GM10266 (cell line): ENCODE results near the gene ZNF761.
"Not testable (repeated sequence)": the region's sequence is repeated elsewhere in the genome, so short reads cannot be mapped to it uniquely, and the experiment has no call there.

Experiments
- DNase-seq: peaks from one replicate; pipeline ENCODE4 v3.0.0; 2012; ENCODE audit errors: extremely low spot score
- TF ChIP-seq, protein P1 (sequence below): IDR thresholded peaks from 2 replicates; pipeline ENCODE4 v1.5.1; 2012; ENCODE audit warnings: mild to moderate bottlenecking, low read depth; ENCODE audit not compliant: control insufficient read depth, insufficient read depth; ENCODE audit errors: missing control alignments

The ZNF761 gene

DNA sequence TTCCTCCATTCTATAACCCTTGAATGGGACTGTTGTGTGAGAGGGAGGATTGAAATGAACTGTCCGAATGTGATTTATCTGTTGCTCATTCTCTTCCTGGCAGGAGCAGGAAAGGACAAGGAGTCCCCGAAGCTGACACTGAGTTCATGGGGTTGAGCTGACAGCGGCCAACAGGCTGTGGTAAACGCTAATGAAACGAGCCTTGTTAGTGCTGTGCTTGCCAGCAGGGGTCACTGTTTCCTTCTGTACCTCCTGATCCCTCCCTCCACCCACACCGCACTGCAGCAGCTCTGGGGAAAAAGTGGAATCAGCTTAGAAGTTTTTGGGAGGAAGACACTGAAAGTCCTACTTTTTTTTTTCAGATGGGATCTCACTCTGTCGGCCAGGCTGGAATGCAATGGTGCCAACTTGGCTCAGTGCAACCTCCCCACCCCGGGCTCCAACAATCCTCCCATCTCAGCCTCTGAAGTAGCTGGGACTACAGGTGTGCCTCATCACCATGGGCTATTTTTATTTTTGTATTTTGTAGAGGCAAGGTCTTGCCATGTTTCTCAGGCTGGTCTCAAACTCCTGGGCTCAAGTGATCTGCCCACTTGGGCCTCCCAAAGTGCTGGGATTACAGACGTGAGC is 6.7 kb upstream of the ZNF761 start:
- DNase-seq, result peak; percentile 24

DNA sequence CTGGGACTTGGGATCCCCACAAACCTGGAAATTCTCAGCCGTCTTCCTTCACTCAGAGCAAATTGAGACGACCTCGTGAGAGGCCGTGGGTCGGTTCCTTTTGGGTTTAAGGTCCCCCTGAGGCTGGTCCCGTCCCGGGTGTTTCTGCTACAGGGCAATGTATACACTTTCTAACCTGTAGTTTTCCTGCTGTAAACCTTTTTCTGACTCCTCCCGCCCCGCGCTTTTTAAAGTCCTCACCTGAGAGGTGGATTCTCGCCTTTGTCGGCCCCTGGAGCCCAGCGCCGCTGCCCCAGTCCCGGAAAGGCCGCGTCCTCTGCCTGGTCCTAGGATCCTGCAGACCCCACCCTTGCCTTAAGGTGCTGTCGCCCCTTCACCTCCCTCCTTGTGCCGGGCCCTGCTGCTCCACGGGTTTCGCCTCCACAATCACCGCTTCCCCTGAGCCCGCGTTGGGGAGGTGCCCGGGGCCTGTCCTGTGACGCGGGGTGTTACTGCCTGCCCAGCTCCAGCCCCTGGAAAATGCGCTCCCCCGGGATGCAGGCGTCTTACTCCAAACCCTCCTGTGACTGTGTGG is 391 bp downstream of the ZNF761 start:
- TF ChIP-seq, protein P1, sequence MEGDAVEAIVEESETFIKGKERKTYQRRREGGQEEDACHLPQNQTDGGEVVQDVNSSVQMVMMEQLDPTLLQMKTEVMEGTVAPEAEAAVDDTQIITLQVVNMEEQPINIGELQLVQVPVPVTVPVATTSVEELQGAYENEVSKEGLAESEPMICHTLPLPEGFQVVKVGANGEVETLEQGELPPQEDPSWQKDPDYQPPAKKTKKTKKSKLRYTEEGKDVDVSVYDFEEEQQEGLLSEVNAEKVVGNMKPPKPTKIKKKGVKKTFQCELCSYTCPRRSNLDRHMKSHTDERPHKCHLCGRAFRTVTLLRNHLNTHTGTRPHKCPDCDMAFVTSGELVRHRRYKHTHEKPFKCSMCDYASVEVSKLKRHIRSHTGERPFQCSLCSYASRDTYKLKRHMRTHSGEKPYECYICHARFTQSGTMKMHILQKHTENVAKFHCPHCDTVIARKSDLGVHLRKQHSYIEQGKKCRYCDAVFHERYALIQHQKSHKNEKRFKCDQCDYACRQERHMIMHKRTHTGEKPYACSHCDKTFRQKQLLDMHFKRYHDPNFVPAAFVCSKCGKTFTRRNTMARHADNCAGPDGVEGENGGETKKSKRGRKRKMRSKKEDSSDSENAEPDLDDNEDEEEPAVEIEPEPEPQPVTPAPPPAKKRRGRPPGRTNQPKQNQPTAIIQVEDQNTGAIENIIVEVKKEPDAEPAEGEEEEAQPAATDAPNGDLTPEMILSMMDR, result no peak
- no peak for DNase-seq

More for the DNA sequence above, 6.7 kb upstream of the ZNF761 start:
- TF ChIP-seq, protein P1, result peak; percentile 57

DNA sequence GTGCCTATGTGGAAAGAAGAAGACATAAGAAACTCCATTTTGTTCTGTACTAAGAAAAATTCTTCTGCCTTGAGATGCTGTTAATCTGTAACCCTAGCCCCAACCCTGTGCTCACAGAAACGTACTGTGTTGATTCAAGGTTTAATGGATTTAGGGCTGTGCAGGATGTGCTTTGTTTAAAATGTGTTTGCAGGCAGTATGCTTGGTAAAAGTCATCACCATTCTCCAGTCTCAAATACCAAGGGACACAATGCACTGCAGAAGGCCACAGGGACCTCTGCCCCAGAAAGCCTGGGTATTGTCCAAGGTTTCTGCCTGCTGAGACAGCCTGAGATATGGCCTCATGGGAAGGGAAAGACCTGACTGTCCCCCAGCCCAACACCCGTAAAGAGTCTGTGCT is 12.0 kb downstream of the ZNF761 start:
- not testable (repeated sequence) for DNase-seq

DNA sequence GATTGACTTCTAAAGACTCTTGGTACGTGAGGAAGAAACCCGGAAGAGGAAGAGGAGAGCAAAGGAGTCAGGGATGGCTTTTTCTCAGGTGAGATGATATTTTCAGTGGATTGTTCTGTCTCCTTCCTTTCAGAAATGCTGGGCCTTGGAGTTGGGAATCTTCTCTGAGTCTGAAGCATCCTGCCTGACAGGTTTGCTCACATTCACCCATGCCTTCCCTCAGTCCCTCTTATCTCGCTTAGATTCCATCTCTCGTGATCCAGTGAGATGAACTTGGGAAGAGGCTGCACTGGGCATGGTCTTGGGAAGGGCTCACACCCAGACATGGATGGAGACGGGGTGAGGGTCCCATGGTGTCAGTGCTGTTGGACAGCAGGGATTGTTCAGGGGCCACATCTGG is 15.4 kb downstream of the ZNF761 start:
- not testable (repeated sequence) for DNase-seq

DNA sequence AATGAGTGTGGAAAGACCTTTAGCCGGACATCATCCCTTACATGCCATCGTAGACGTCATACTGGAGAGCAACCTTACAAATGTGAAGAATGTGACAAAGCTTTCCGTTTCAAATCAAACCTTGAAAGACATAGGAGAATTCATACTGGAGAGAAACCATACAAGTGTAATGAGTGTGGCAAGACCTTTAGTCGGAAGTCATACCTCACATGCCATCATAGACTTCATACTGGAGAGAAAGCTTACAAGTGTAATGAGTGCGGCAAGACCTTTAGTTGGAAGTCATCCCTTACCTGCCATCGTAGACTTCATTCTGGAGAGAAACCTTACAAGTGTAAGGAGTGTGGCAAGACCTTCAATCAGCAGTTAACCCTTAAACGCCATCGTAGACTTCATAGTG is 24.0 kb downstream of the ZNF761 start:
- TF ChIP-seq, protein P1, result no peak
- DNase-seq, result no peak

DNA sequence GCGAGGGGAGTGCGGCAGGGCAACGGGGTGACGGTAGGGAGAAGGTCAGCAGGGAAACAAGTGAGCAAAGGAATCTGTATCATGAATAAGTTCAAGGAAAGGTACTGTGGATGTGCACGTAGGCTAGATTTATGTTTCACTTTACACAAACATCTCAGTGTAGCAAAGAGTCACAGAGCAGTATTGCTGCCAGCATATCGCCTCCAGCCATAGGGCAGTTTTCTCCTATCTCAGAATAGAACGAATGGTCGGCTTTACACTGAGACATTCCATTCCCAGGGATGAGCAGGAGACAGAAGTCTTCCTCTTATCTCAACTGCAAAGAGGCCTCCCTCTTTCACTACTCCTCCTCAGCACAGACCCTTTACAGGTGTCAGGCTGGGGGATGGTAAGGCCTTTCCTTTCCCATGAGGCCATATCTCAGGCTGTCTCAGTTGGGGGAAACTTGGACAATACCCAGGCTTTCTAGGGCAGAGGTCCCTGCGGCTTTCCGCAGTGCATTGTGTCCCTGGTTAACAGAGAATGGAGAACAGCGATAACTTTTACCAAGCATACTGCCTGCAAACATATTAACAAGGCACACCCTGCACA is 28.4 kb downstream of the ZNF761 start:
- DNase-seq, result not testable (repeated sequence)

DNA sequence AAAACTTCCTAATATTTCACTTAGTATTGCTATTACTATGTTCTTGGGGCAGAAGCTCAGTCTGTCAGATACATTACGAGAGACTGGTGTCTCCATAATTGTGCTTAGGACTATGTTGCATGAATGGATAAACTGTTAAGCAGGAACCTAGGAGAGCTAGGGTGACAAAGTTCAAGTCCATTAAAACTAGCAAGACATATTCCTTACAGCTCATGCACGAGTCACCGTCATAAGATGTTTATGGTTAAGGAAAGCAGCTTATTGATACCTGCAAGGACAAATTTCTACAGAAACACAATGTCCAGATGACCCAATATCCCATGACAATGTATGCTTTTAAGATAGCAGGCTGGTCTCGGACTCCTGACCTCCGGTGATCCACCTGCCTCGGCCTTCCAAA is 30.1 kb downstream of the ZNF761 start:
- TF ChIP-seq, protein P1, result no peak
- DNase-seq, result no peak

DNA sequence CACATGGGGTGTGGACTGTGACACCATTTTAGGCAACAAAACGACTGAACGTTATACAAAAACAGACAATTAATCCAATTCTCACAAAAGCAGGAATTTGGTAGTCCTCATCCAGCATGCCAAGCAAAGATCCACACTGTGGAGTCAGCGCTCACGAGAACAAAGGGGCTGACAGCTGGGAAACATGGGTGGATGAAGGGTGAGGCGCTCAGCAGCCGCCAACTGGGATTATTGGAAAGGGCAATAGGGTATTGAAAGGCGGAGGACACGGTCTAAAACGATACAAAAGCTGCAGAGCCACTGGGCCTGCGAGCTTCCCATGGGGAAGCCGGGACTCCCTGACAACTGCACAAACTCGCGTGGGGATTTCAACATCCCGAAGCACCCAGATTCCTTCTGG is 31.1 kb downstream of the ZNF761 start:
- TF ChIP-seq, protein P1, result no peak
- DNase-seq, result no peak

DNA sequence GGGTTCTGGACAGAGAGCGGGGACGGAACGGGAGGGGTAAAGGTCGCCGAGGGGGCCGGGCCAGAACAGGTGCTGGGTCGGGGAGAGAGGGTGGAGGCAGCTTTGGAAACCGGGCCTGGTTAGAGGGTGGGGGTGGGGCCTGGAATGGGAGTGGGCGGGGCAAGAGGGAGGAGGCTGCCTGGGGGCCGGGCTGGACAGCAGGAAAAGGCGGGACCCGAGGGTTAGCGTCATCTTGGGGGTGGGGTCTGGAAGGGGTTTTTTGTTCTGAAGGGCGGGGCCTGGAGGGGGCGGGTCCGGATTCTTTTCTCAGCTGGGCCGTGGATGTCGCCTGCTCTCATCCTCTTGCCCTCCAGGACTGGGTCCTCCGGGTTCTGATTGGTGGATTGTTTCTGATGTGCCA is 31.5 kb downstream of the ZNF761 start:
- no peak for DNase-seq

More for the DNA sequence above, 31.5 kb downstream of the ZNF761 start:
- TF ChIP-seq, protein P1, result no peak
